Muscle layer of duodenum (tissue), 2 donors: Measurements from ENCODE around the gene ANKRD44.
"Not testable (repeated sequence)": the region's sequence is repeated elsewhere in the genome, so short reads cannot be mapped to it uniquely, and the experiment has no call there.

Experiments
- H3K27ac ChIP-seq: one replicate; pipeline ENCODE4 v1.7.0; 2013; ENCODE audit warnings: mild to moderate bottlenecking, low read length
- H3K27me3 ChIP-seq: one replicate; pipeline ENCODE4 v1.7.0; 2013; ENCODE audit warnings: low read depth, mild to moderate bottlenecking, control low read depth, low read length
- H3K36me3 ChIP-seq, 2 donors: one replicate each; pipeline ENCODE4 v1.7.0; 2013; ENCODE audit warnings: low read length in 2 of 2, control low read depth in 1 of 2, mild to moderate bottlenecking in 1 of 2; ENCODE audit not compliant: insufficient read depth in 2 of 2, control insufficient read depth in 1 of 2
- H3K4me1 ChIP-seq, 2 donors: one replicate each; pipeline ENCODE4 v1.7.0; 2013; ENCODE audit warnings: low read length in 2 of 2, mild to moderate bottlenecking in 2 of 2, control low read depth in 1 of 2, moderate library complexity in 1 of 2; ENCODE audit not compliant: insufficient read depth in 2 of 2, control insufficient read depth in 1 of 2
- H3K4me3 ChIP-seq, 2 donors: one replicate each; pipeline ENCODE4 v1.7.0; 2013; ENCODE audit warnings: low read length in 2 of 2, low read depth in 1 of 2, mild to moderate bottlenecking in 1 of 2
- H3K9me3 ChIP-seq, 2 donors: one replicate each; pipeline ENCODE4 v1.7.0; 2013; ENCODE audit warnings: low read length in 2 of 2, control low read depth in 1 of 2, mild to moderate bottlenecking in 1 of 2; ENCODE audit not compliant: control insufficient read depth in 1 of 2
- donor health status: healthy.

Gene ANKRD44

DNA sequence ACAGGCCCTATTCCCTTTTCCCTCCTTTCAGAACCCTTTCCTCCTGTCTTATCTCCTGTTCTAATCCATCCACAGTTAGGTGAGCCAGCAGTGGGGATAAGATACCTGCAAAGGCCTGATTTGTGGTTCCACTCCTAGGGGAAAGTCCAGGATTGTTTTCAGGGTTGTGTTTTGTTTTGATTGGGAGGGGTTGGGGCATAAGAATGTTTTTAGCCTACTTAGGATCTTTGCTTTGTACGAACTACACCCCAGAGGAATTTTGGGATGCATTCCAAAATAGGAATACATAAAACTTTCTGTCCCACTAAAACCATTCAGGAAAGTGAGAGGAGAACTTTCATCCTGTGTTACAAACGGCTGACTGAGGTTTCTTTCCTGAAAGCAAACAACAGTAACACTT is 233.2 kb downstream of the ANKRD44 start:
- H3K27ac ChIP-seq: no peak overlapping the region
- H3K36me3 ChIP-seq: peaks cover 0 to 15% of the 10 kb centered on the region in 2 donors
- no peaks in the 10 kb centered on the region for H3K9me3 ChIP-seq
- peaks cover 3 to 14% of the 10 kb centered on the region in 2 donors for H3K4me1 ChIP-seq
- H3K4me3 ChIP-seq: no peak overlapping the region
- H3K27me3 ChIP-seq: no peaks in the 10 kb centered on the region

DNA sequence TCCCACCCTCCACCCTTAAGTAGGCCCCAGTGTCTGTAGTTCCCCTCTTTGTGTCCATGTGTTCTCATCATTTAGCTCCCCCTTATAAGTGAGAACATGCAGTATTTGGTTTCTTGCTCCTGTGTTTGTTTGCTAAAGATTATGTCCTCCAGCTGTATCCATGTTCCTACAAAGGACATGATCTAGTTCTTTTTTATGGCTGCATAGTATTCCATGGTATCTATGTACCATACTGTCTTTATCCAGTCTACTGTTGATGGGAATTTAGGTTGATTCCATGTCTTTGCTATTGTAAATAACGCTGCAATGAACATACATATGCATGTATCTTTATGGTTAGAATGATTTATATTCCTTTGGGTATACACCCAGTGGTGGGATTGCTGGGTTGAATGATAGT is 233.9 kb downstream of the ANKRD44 start:
- H3K27me3 ChIP-seq: no peaks in the 10 kb centered on the region

DNA sequence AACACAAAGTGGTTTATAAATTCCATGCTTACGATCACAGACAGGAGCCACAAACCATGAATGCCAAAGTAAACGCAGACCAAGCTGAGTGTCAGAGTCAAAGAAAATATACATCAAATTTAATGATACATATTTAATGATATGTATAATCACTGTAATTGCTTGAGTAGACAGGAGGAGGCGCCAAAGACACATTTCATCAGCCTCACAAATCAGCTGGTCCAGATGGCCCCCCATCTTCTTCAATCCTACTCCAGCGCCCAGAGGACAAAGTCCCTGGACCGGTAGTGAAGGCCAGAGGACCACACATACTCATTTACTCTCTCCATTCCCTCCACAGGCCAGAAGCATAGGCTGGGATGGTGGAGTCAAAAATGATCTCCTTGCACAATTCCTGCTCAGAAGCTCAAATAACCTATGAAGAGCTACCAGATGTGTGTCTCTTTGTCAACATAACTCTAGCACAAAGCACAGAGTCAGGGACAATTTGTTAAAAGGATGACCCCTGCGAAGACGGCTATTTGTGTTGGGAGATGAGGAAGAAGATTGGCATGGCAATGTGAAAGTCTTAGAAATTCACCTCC is 234.7 kb downstream of the ANKRD44 start:
- H3K27ac ChIP-seq: no peak overlapping the region

More for the DNA sequence above, 233.9 kb downstream of the ANKRD44 start:
- H3K4me3 ChIP-seq: no peak overlapping the region
- H3K36me3 ChIP-seq: peaks cover 0 to 15% of the 10 kb centered on the region in 2 donors
- H3K9me3 ChIP-seq: no peaks in the 10 kb centered on the region
- H3K27ac ChIP-seq: no peak overlapping the region
- peaks cover 3 to 14% of the 10 kb centered on the region in 2 donors for H3K4me1 ChIP-seq

DNA sequence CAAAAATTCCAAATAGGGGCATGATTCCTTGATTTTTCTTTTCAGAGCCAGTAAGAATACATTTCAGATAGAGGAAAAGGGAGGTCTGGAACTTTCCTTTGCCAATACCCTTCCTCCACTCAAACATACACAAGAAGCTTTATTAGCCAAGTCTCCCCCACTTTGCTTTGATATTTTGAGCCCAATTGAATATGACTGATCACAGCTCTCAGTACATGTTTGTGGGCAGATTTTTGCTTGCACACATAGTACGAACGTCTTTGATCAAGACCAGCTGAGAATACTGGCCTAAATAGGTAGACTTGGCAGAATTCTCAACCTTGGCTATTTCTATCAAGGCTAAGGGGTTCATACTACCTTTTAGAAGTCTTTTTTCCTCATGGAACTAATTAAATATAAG is 235.3 kb downstream of the ANKRD44 start:
- H3K27me3 ChIP-seq: no peaks in the 10 kb centered on the region
- no peaks in the 10 kb centered on the region for H3K9me3 ChIP-seq
- H3K4me3 ChIP-seq: no peak overlapping the region
- no peak overlapping the region for H3K27ac ChIP-seq
- H3K4me1 ChIP-seq: peaks cover 3 to 7% of the 10 kb centered on the region in 2 donors
- peaks cover 0 to 15% of the 10 kb centered on the region in 2 donors for H3K36me3 ChIP-seq

More for the DNA sequence above, 234.7 kb downstream of the ANKRD44 start:
- H3K9me3 ChIP-seq: no peaks in the 10 kb centered on the region
- H3K4me3 ChIP-seq: no peak overlapping the region
- H3K27me3 ChIP-seq: no peaks in the 10 kb centered on the region
- H3K36me3 ChIP-seq: peaks cover 0 to 15% of the 10 kb centered on the region in 2 donors
- H3K4me1 ChIP-seq: peaks cover 3 to 13% of the 10 kb centered on the region in 2 donors

DNA sequence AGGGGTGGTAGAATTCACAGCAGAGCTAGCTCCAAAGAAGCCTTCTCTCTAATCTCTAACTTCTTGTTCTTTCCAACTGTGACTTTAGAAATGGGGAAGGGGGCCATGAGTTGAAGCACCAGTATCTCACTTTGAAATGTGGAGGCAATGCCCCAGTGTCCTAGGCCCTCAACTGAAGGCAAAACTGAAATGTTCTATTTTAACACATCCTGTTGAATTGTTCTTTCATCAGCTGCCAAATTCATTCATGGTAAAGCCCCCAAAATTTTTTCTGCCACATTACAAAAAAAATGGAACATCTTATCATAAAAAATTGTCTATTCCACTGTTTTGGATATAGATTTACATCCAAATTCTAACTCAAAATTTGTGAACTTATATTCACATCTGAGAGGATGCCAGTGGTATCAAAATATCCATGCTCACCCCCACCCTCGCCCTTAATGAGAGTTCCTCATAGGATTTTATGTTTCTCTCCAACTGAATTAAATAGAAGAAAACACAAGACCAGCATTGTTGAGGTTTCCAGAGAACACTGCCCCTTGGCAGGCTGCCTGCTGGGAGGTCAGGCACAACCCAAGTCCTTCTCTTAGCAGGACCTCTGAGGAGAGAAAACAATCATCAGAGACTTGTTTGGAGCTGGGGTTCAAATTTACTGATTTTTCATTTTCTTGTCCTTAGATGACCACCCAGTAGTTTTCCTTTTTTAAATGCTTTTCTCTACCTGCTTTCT is 236.7 kb downstream of the ANKRD44 start:
- Histone ChIP-seq H3K27me3 (no peaks in the 10 kb centered on the region), H3K4me1 (no peaks in the 10 kb centered on the region), H3K36me3 (peaks cover 0 to 15% of the 10 kb centered on the region in 2 donors), H3K27ac (no peak overlapping the region), H3K9me3 (no peaks in the 10 kb centered on the region), H3K4me3 (no peak overlapping the region)

DNA sequence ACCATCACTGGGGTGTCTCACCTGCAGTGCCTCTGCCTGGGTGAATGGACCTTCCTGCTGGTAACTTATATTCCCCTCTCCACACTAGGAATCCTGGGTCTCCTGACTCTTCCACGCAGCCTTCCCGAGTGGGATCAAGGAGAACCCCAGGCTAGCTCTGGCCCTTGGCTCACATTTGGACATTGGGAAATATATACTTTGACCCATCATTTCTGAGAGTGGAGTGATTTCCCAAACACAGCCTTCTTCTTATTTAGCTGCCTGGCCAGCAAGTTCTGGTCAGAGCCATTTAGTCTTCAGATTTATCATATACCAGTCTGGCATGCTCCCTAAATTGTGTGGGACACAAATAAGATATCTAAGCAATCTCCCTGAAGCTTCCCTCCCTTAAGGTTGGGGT is 237.3 kb downstream of the ANKRD44 start:
- Histone ChIP-seq H3K27me3 (no peaks in the 10 kb centered on the region), H3K4me3 (no peak overlapping the region), H3K36me3 (peaks cover 0 to 10% of the 10 kb centered on the region in 2 donors), H3K4me1 (no peaks in the 10 kb centered on the region), H3K9me3 (no peaks in the 10 kb centered on the region), H3K27ac (no peak overlapping the region)

DNA sequence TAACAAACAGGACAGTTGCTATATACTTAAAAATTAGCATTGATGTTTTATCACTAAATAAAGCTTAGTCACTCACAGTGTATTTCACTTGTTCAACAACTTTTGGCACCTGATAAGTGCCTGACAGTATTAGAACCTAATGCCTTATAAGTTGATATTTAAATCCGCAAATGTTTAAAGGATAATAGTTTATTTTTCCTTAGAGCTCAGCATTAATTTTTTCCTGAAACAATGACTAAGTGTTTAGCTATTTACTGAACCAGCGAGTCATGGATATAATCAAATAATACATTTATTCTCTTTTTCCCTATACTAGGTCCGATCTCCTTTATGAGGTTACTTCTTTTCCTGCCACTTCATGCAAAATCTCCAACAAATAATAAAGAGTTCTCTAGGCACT is 238.0 kb downstream of the ANKRD44 start:
- no peaks in the 10 kb centered on the region for H3K4me1 ChIP-seq
- H3K27ac ChIP-seq: no peak overlapping the region
- no peaks in the 10 kb centered on the region for H3K27me3 ChIP-seq
- no peaks in the 10 kb centered on the region for H3K9me3 ChIP-seq
- H3K36me3 ChIP-seq: peaks cover 0 to 8% of the 10 kb centered on the region in 2 donors
- H3K4me3 ChIP-seq: no peak overlapping the region

DNA sequence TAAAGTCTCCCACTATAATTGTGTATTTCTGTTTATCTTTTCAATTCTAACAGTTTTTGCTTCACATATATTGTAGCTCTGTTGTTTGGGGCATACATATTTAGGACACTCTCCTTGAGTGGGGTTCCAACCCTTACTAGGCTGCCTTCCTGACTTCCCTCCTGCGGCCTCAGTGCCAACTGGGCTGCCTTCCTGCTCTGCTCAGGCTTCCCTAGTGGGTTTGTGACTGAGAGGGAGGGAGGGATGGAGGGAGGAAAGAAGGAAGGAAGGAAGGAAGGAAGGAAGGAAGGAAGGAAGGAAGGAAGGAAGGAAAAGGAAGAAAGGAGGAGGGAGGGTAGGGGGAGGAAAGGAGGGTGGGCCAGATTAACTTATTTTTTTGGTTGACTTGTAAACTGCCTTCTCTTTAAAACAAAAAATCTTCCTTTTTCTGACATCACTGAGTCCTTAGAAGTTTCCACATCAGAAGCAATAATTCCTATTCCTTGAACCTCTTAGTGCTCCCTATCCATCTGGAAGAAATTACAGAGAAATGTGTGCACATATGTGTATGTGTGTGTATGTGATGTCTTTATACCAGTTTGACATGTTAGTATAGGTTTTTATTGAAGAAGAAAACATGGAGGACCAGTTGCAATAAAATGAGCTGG is 238.7 kb downstream of the ANKRD44 start:
- Histone ChIP-seq H3K27me3 (no peaks in the 10 kb centered on the region), H3K4me1 (no peaks in the 10 kb centered on the region), H3K27ac (no peak overlapping the region)

DNA sequence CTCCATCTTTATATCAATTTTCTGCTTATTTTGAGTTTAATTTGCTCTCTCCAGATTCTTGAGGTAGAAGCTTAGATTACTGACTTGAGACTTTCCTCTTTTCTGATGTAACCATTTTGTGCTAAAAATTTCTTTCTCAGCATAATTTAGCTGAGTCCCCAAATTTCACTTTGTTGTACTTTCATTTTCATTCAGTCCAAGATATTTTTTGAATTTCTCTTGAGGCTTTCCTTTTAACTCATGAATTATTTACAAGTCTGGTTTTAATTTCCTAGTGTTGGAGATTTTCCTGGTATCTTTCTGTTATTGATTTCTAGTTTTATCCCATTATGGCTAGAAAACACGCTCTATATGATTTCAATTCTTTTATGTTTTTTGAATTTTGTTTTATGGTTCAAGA is 239.4 kb downstream of the ANKRD44 start:
- Histone ChIP-seq H3K27ac (no peak overlapping the region), H3K27me3 (no peaks in the 10 kb centered on the region), H3K4me3 (no peak overlapping the region), H3K9me3 (no peaks in the 10 kb centered on the region), H3K36me3 (peaks cover 0 to 2% of the 10 kb centered on the region in 2 donors), H3K4me1 (no peaks in the 10 kb centered on the region)

More for the DNA sequence above, 238.7 kb downstream of the ANKRD44 start:
- Histone ChIP-seq H3K4me3 (no peak overlapping the region), H3K9me3 (no peaks in the 10 kb centered on the region), H3K36me3 (peaks cover 0 to 8% of the 10 kb centered on the region in 2 donors)

DNA sequence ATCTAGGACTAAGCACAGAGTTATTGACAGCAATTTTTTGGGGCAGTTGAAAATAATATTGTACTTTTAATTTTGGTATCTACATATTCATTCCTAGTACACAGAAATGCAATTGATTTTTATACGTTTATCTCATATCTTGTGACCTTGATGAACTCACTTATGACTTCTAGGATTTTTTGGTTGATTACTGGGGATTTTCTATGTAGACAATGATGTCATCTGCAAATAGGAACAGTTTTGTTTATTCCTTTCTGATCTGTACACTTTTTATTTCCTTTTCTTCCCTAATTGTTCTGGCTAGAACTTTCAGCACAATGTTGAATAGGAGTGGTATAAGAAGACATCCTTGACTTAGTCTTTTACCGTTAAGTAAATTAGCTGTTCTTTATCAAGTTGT is 240.6 kb downstream of the ANKRD44 start:
- Histone ChIP-seq H3K27me3 (no peaks in the 10 kb centered on the region), H3K4me1 (no peaks in the 10 kb centered on the region), H3K9me3 (no peaks in the 10 kb centered on the region), H3K36me3 (no peaks in the 10 kb centered on the region), H3K4me3 (no peak overlapping the region), H3K27ac (no peak overlapping the region)

DNA sequence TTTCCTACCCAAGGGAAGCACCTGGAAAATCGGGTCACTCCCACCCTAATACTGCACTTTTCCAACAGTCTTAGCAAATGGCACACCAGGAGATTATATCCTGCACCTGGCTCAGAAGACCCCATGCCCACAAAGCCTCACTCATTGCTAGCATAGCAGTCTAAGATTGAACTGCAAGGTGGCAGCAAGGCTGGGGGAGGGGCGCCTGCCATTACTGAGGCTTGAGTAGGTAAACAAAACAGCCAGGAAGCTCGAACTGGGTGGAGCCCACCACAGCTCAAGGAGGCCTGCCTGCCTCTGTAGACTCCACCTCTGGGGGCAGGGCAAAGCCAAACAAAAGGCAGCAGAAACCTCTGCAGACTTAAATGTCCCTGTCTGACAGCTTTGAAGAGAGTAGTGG is 248.0 kb downstream of the ANKRD44 start:
- H3K27ac ChIP-seq, H3K9me3 ChIP-seq: not testable (repeated sequence)

More for the DNA sequence above, 248.0 kb downstream of the ANKRD44 start:
- H3K4me1 ChIP-seq, H3K27me3 ChIP-seq, H3K36me3 ChIP-seq, H3K4me3 ChIP-seq: not testable (repeated sequence)
